ENCODE measurements around the gene CAV3.
A peak's percentile ranks its signal among the peaks of the same experiment; 100 is the strongest.

The CAV3 gene

GRCh38 chr3:8765528-8765927 lies 31.9 kb downstream of the CAV3 start:
- Mint-ChIP-seq H3K27ac (no peak overlapping the region), H3K36me3 (no peaks in the 10 kb centered on the region), H3K4me3 (no peak overlapping the region), H3K27me3 (peaks cover 42% of the 10 kb centered on the region), H3K4me1 (peaks cover 15% of the 10 kb centered on the region), H3K9me3 (no peaks in the 10 kb centered on the region)
- no peak for ATAC-seq

DNA sequence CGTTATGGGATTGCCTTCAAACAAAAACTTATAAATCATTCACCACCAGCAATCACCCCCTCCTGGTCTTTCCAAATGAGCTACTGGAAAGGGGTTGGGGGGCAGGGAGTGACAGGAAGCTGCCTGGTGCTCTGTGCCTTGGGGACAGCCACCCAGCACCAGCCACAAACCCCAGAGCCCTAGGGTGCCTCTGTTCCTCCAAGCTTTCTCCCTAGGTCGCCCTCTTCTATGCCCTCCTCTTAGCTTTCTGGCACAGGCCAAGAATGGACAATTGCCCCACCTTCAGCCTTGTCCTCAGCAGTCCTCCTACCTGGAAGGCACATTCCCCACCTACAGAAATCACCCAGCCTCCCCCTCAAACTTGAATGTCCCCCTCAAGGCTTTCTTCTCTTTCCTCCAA lies 32.5 kb downstream of the CAV3 start:
- no peaks in the 10 kb centered on the region for H3K36me3 Mint-ChIP-seq
- no peaks in the 10 kb centered on the region for H3K9me3 Mint-ChIP-seq
- no peak overlapping the region for H3K4me3 Mint-ChIP-seq
- no peak for ATAC-seq
- no peak overlapping the region for H3K27ac Mint-ChIP-seq
- H3K27me3 Mint-ChIP-seq = peaks cover 48% of the 10 kb centered on the region
- H3K4me1 Mint-ChIP-seq = peaks cover 15% of the 10 kb centered on the region

DNA sequence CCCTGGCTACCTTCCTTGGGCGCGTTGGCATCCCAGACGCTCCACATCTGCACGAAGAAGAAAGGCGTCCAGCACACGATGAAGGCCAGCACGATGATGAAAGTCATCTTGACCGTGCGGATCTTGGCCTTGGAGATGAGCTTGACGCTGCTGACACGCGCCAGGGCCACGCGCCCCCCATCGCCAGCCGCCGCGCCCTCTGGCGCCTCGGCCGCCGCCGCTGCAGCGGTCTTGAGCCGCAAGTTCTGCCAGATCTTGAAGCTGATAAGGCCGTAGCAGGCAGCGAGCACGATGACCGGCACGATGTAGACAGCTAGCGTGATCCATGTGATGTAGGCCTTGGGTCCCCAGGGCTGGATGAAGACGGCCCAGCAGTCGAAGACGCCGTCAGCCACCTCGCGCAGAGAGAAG lies 33.7 kb downstream of the CAV3 start:
- Mint-ChIP-seq H3K27me3 (peaks cover 59% of the 10 kb centered on the region), H3K4me1 (peaks cover 15% of the 10 kb centered on the region), H3K4me3 (peak overlapping the region; percentile 32), H3K36me3 (no peaks in the 10 kb centered on the region), H3K9me3 (no peaks in the 10 kb centered on the region), H3K27ac (no peak overlapping the region)
- no peak for ATAC-seq

DNA sequence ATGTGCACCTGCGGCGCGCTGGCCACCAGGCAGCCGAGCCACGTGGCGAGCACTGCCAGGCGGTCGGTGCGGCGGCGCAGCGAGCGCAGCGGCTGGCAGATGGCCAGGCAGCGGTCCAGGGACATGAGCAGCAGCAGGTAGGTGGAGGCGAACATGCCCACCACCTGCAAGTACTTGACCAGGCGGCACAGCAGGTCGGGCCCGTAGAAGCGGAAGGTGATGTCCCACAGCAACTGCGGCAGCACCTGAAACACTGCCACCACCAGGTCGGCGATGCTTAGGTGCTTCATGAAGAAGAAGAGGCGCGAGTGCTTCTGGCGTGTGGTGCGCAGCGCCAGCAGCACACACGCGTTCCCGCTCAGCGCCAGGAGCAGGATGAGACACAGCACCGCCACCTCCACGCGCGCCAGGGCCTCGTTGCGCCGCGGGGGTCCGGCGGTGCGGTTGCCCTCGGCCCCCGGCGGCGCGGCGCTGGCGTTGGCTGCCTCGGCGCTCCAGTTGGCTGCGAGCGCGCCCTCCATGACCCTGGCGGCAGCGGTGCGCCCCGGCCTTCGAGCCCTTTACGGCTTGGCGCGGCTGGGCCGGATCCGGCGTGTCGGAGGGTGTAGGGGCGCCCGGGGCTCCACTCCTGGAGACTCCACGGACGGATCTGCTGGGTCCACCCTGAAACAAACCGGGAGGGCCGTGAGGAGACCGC lies 34.2 kb downstream of the CAV3 start:
- Mint-ChIP-seq H3K9me3 (no peaks in the 10 kb centered on the region), H3K27me3 (peaks cover 62% of the 10 kb centered on the region), H3K4me3 (peak overlapping the region; percentile 75), H3K36me3 (no peaks in the 10 kb centered on the region), H3K27ac (no peak overlapping the region), H3K4me1 (peaks cover 15% of the 10 kb centered on the region)
- ATAC-seq = no peak

DNA sequence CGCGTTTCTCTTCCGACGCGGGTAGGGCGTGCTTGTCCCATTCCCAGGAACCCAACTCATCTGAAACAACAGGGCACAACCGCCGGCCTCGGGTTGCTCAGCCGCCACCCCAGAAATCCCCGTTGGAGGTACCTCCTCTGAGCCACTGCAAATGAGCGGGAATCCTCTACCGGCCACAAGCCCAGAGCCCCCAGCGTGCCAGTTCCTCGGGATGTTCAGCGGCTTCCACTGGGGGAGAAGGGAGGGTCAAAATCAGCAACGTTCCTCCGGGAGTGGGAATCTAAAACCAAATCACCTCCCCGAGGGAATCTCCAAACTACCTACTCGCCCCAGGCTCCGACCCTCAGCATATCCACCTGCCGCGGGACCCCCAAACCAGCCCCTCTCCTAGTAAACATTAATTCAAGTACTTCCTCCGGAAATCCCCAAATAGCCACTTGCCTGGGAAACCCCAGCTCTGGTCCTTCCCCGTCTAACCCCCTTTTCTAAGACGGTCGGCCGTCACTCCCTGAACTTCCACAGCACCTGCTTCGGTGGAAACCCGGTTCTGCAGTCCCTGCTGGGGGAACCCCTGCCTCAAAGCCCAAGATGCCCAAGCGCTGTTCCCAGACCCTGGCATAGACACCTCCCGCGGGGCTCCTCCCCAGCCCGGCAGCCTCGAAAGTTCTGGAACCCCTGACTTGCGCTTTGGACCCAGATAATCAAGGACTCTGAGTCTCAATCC lies 34.9 kb downstream of the CAV3 start:
- ATAC-seq = no peak
- Mint-ChIP-seq H3K9me3 (no peaks in the 10 kb centered on the region), H3K36me3 (no peaks in the 10 kb centered on the region), H3K27me3 (peaks cover 56% of the 10 kb centered on the region), H3K27ac (peak overlapping the region; percentile 44), H3K4me1 (peaks cover 15% of the 10 kb centered on the region), H3K4me3 (peak overlapping the region; percentile 75)

- Mint-ChIP-seq H3K9me3 (no peaks in the 10 kb centered on the region), H3K36me3 (no peaks in the 10 kb centered on the region), H3K27me3 (peaks cover 56% of the 10 kb centered on the region), H3K4me3 (peak within 1 kb of the TSS; percentile 75), H3K4me1 (peaks cover 15% of the 10 kb centered on the region), H3K27ac (peak within 1 kb of the TSS; percentile 44)
- ATAC-seq = peak; percentile 79
These were observed 35.7 kb downstream of the CAV3 start, which contains the start of gene OXTR for GRCh38 chr3:8769088-8769822. Gene OXTR, minus strand, starts transcription at chr3:8769613. Its CDS starts 1,426 bp downstream, at chr3:8768187.

DNA sequence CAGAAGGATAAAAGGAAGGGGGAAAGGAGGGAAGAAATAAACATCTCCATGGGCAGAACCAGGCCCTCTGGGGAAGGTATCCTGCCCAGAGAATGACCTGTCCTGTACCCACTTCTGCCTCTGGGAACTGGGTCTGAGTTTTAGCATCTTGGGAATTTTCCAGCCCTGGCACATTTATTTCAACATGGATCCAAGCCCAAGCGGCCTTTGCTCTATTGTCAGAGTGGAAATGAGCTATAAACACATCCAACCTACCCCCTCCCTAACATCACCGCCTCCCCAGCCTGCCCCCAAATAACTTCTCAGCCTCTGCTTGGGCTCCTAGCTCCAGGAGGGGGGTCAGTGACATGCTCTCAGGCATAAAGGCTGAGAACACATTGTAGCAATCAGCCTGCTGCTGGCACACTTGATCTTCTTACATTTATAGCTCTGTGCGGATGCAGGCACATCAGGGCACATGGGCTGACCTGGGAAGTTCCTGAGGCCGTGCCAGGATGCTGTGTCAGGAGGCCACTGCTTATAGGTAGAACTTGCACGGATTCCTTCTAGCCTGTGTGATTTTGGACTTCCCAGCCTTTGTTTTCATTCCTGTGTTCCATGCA lies 40.4 kb downstream of the CAV3 start:
- Mint-ChIP-seq H3K4me1 (peaks cover 7% of the 10 kb centered on the region), H3K9me3 (no peaks in the 10 kb centered on the region), H3K36me3 (no peaks in the 10 kb centered on the region), H3K4me3 (no peak overlapping the region), H3K27me3 (peaks cover 67% of the 10 kb centered on the region), H3K27ac (no peak overlapping the region)
- ATAC-seq = no peak

DNA sequence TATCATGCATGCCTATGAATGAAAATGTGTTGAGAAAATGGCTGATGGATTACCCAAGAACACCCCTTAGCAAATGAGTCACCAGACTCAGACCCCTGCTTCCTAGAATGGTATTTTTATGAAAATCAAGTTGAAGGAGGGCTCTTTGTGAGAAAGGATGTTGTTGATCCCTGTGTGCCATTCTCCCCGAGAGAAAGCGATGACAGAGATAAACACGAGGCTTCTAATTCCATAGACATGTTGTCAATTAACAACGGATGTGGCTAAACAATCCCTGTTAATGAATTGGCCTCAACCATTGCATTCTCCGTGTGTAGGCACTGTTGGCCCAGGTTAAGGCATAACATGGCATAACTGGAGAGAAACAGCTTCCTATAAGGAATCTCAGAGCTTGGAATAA lies 41.6 kb downstream of the CAV3 start:
- H3K27me3 Mint-ChIP-seq = peaks cover 59% of the 10 kb centered on the region
- ATAC-seq = no peak
- no peaks in the 10 kb centered on the region for H3K4me1 Mint-ChIP-seq
- H3K36me3 Mint-ChIP-seq = no peaks in the 10 kb centered on the region
- H3K4me3 Mint-ChIP-seq = no peak overlapping the region
- no peaks in the 10 kb centered on the region for H3K9me3 Mint-ChIP-seq
- H3K27ac Mint-ChIP-seq = no peak overlapping the region

- no peaks in the 10 kb centered on the region for H3K9me3 Mint-ChIP-seq
- H3K27me3 Mint-ChIP-seq = peaks cover 58% of the 10 kb centered on the region
- H3K27ac Mint-ChIP-seq = no peak overlapping the region
- H3K4me3 Mint-ChIP-seq = no peak overlapping the region
- H3K4me1 Mint-ChIP-seq = no peaks in the 10 kb centered on the region
- no peak for ATAC-seq
- no peaks in the 10 kb centered on the region for H3K36me3 Mint-ChIP-seq
These were observed 42.0 kb downstream of the CAV3 start for GRCh38 chr3:8775602-8776001.

DNA sequence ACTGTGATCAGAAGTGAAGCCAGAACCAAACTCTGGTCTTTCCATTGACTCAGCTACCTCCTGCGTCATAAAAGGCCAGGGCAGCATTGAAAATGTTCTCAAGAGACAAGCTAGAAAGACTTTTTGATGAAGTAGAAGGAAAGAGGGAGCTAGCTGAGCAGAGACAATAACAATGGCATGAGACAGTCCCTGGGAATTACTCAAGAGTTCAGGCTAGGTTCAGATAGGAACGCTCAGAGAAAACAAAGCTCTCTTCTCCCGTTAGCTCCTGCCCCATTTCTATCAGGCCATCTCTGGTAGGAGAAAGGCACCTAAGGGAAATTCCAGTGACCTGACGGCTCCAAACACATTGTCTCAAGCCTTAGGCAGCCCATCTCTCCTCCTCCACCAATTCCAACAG lies 42.8 kb downstream of the CAV3 start:
- Mint-ChIP-seq H3K27ac (no peak overlapping the region), H3K4me1 (no peaks in the 10 kb centered on the region), H3K27me3 (peaks cover 50% of the 10 kb centered on the region), H3K9me3 (no peaks in the 10 kb centered on the region), H3K4me3 (no peak overlapping the region), H3K36me3 (no peaks in the 10 kb centered on the region)
- no peak for ATAC-seq

DNA sequence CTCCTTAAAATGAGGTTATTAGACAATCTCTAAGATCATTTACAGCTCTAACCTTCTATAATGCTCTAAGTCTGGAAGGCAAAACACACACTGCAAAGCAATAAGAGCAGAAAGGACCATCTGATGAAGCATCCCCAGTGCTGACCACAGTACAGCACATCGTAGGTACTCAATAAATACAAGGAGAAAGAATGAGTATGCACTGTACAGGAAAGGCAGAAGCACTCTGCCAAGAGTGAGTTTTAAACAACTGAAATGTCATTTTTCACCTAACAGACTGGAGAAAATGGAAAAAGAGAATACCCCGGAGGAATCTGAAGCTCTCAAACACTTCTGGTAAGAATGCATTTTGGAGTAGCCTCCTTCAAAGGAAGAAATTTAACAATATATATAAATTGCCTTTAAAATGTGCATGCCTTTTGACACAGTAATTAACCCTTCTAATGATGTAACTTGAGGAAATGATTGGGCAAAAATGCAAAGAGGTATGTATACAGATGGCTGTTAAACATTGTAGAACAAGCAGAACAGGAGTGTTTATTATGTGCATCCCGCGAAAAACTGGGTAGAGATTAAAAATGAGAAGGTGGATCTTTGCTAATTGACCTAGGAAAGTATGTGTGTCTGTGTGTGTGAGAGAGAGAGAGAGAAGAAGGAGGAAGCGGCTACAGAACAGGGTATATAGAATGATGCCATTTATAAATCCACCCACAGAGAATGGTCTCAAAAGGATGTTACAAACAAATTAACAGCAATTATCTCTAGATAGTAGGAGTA lies 43.8 kb downstream of the CAV3 start:
- H3K4me1 Mint-ChIP-seq = no peaks in the 10 kb centered on the region
- ATAC-seq = no peak
- H3K9me3 Mint-ChIP-seq = no peaks in the 10 kb centered on the region
- H3K27ac Mint-ChIP-seq = no peak overlapping the region
- H3K36me3 Mint-ChIP-seq = no peaks in the 10 kb centered on the region
- H3K4me3 Mint-ChIP-seq = no peak overlapping the region
- H3K27me3 Mint-ChIP-seq = peaks cover 40% of the 10 kb centered on the region

GRCh38 chr3:8777978-8778267 lies 44.3 kb downstream of the CAV3 start:
- ATAC-seq = no peak
- Mint-ChIP-seq H3K4me3 (no peak overlapping the region), H3K4me1 (no peaks in the 10 kb centered on the region), H3K36me3 (no peaks in the 10 kb centered on the region), H3K9me3 (no peaks in the 10 kb centered on the region), H3K27ac (no peak overlapping the region), H3K27me3 (peaks cover 38% of the 10 kb centered on the region)

- H3K27ac Mint-ChIP-seq = no peak overlapping the region
These were observed 44.9 kb downstream of the CAV3 start for GRCh38 chr3:8778475-8778874.

DNA sequence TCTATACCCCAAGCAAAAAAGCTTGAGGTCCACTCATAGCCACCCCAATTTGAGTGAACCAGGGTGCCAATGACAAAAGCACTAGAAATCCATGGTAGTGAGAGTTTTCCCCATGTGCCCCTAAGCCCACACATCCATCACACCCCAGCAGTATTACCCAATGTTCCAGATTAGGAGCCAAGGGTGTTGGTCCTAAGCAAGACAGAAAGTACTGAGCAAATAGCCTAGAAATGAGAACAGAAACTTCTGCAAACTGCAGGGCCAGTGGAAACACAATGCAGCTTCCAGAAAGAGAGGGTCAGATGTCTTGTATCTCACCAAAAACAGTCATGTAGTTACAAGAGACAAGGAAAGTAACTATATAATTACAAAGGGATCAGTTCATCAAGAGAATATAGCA lies 46.7 kb downstream of the CAV3 start:
- Mint-ChIP-seq H3K4me3 (no peak overlapping the region), H3K9me3 (no peaks in the 10 kb centered on the region), H3K27me3 (peaks cover 36% of the 10 kb centered on the region), H3K27ac (no peak overlapping the region), H3K36me3 (no peaks in the 10 kb centered on the region), H3K4me1 (no peaks in the 10 kb centered on the region)
- ATAC-seq = no peak

More at GRCh38 chr3:8778475-8778874, 44.9 kb downstream of the CAV3 start:
- Mint-ChIP-seq H3K27me3 (peaks cover 38% of the 10 kb centered on the region), H3K4me3 (no peak overlapping the region), H3K4me1 (no peaks in the 10 kb centered on the region), H3K9me3 (no peaks in the 10 kb centered on the region), H3K36me3 (no peaks in the 10 kb centered on the region)
- peak; percentile 45 for ATAC-seq

Data from stimulated activated memory B cell treated with anti-CD40 and anti-IgM and Interleukin-4, amounts not matched to agents 10 μg/mL and 1 μg/mL and 100 μg/mL, for 72 hours (primary cell).